Measurements from ENCODE around the gene SLC35B1.

GRCh38 chr17:49727380-49727779 is 19.6 kb upstream of the SLC35B1 start:
- TF ChIP-seq CTCF (IDR thresholded peaks at IDR 0.05; ENCODE audit: poor library complexity) = no peak
- TF ChIP-seq EZH2 (IDR thresholded peaks at IDR 0.05; ENCODE audit: borderline replicate concordance) = no peak
- no peak for TF ChIP-seq EZH2phosphoT487 (IDR thresholded peaks at IDR 0.05; ENCODE audit: low read depth, severe bottlenecking, unreplicated experiment)
